SK-MEL-5 (cell line): Measurements from ENCODE around the gene ABCA12. TPM values are rescaled to one million over a fixed set of nuclear protein-coding genes. Genes with fewer than 3 reads are reported as not detected.

Experiments
- DNase-seq: peaks from one replicate; pipeline ENCODE4 v3.0.0-alpha.2; 2016; ENCODE audit warnings: low read depth, low spot score
- in situ Hi-C: cut with HindIII; loops from 2 replicates; pipeline ENCODE4 v1.10.0; 2016; ENCODE audit warnings: low sequenced_read_pairs, high pct_unique_total_duplicates, low pct_unique_long_range_greater_than_20kb
- total RNA-seq: library from RNA; depleted of rRNA; stranded (reverse); fragments of >200 nt; shearing (Covaris generic); gene quantifications from 2 replicates; pipeline ENCODE4 v1.2.3, GENCODE V29; 2014

The ABCA12 gene
- total RNA-seq, 1 experiment from 2014 or later = not detected

DNA sequence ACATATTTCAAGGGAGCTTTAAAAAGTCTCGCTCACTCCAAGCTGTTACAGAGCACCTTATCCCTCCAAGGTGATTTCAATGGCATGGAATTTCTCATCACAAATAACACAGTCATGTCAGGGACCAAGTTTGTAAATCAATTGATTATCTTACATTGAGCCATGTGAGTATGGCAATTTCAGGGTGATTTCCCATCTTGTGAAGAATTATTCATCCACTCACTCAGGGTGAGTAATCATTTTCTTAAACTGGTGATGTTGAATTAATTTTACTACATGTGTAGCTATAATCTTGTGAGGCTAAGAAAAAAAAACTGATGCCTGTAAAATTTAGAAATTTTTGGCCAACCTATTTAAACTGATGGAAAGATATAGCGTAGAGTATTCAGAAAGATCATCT is 3.3 kb upstream of the ABCA12 start:
- DNase-seq = no peak
- in situ Hi-C loops = no loop called here

DNA sequence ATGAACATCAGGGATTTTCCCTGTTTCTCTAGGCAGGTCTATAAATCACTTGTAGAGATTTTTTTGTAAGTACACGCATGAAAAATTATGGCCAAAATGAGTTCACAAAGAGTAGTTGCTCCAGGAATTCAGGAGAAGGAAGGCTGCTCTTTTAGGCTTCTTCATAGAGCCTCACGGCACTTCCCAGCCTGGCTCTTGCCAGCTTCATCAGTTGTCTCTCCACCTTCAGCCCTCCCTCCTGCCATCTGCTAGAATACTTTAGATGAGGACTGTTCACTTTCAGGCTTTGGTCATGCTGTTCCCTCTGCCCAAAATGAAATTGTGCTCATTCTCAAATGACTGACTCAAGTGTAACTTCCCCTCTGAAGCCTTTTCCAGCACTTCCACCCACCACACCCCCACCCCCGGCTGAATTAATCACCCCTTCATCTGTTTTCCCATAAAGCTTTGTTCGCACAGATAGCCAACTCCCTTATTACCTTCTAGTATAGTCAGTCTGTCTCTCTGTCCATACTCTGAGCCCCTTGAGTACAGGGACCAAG is 1.8 kb upstream of the ABCA12 start:
- no peak for DNase-seq
- in situ Hi-C loops = no loop called here

DNA sequence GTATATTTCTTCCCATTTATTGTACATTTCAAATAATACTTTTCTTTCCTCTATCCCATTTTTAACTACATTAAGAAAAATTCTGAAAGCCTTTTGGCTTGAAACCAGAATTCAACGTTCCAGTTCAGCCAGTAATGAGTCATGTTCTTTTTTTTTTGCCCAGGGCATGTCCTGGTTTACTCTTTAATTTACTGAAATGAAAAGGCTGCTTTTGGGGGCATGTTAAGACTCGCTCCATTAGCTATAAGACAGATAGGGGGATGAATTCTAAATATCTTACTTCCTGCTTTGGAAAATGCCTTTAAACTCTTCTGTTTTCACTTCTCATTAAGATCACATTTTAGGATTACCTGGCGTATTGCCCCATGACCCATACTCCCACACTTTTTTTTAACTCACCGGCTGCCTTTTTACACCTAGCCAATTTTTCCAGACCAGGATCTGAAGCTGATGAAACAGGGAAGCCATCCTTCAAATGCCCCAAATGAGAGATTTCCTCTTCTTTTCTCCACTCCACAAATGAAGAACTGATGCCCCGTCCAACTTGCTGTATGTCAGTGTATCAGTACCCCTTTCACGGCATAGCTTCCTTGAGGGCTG is 585 bp downstream of the ABCA12 start:
- in situ Hi-C loops = no loop called here
- DNase-seq = no peak

DNA sequence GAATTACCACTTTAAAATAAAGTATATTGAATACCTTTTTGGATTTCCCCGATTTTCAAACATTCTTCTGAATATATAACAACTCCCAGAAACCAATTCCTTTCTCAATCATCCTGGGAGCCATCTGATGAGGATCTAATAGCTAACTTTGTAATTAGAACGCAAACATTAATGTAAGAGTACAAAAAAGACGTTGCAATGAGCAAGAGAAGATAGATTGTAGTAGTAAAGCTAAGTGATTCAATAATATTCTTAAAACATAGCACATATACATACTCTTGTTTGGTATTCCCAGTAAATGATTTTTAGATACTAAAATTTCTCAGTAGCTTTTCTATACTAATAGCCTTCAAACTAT is 1.1 kb downstream of the ABCA12 start:
- in situ Hi-C loops = no loop called here
- no peak for DNase-seq

DNA sequence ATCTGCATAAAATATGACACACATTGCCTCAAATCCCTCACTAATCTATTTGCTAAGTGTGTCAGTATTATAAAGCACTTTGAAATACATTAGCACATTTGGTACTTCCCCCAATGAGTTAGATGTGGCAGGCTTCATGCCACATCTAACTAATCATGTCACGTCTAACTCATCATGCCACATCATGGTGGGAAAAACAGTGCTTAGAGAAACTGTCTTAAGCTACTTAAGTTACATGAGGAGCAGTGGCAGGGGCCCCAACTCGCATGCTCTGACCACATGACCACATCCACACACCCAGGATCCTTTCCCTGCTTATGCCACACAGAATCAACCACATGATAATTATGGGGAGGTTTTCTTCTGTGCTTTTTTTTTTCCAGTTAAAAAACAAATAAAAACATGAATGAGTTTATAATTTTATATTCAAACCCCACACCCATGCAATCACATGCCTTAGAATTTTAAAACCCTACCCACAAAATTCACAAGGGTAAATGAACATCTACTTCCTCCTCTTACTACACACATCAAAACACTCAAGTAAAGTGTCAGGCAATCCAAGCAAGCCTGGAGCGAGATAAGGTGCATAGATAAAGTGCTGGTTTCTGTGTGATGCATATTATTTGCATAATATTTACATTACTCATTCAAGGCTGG is 1.6 kb downstream of the ABCA12 start:
- DNase-seq = no peak
- in situ Hi-C loops = no loop called here

DNA sequence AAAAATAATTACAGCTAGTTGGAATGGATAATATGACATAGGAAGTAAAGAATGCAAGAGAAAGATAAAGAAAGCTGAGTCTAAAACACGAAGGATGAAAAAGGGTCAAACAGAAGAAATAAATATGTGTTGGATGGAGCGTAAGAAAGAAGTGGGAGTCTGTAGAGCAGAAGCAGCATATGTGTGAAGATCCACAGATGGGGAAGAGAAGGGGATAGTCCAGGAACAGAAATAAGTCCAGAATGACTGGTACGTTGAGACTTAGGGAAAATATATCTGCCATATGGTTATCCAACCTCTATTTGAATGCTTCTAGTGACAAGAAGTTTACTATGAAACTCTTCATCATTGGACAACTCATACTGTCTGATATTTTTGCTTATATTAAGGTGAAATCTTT is 18.0 kb downstream of the ABCA12 start:
- in situ Hi-C loops = no loop called here
- no peak for DNase-seq

DNA sequence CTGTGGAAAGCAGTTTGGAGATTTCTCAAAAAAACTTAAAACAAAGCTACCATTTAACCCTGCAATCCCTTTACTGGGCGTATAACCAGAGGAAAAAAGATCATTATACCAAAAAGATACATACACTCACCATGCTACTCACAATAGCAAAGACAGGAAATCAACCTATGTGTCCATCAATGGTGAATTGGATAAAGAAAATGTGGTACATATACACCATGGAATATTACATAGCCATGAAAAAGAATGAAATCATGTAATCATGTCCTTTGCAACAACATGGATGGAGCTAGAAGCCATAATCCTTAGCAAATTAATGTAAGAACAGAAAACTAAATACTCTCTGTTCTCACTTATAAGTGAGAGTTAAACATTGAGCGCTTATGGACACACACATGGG is 18.6 kb downstream of the ABCA12 start:
- no peak for DNase-seq
- in situ Hi-C loops = no loop called here

DNA sequence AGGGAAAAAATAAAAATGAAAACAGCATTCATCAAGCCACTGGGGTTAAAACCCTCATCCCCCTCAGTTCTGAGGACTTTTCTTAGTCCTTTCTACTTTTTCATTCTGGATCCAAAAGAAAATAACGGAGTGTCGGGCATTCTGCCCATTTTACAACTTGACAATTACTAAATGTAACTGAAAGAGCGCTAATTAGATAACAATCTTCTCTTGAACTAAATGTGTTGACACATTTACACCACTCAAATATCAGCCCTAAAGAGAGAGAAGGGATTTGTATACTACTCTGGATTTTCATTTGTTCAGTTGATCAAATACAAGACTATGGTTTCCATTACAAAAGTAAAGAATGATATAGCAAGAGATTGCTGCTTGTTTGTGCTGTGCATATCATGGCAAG is 27.5 kb downstream of the ABCA12 start:
- in situ Hi-C loops = no loop called here
- no peak for DNase-seq

DNA sequence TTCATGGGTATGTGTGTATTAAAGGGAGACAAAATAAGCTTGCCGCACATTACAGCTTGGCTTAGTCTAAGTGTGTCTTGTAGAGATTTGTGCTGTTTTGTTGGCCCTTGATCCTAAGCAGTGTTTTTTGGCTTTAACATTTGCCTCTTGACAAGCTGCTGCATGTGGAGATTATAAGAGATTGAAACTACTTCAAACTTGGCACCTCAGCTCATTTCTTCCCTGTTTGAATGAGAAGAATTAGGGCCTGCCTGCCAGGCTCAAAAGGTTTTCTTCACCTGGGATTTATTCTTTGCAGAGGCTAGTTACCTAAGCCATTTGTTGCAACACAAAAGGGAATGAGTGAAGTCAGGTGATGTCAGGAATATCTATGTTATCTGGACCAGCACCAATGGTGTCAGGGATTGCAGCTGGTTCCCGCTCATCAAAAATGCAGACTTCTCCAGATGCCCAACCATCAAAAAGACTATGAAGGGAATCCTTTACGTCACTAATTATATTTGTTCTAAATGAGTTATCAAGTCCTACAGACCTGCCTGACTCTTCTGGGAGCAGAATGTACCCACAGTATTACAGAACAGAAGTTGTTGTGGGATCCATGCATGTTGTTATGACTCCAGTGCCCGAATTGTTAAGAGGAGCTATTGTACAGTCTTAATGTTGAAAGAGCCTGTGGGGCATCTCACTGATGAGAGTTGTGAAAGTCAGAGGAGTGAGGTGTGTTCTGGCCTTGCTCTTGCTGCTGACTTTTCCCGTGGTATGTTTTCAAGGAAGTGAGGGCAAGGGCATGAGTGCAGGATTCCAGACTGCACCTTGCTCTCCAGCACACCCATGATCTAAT is 31.0 kb downstream of the ABCA12 start:
- DNase-seq = no peak
- in situ Hi-C loops = no loop called here

DNA sequence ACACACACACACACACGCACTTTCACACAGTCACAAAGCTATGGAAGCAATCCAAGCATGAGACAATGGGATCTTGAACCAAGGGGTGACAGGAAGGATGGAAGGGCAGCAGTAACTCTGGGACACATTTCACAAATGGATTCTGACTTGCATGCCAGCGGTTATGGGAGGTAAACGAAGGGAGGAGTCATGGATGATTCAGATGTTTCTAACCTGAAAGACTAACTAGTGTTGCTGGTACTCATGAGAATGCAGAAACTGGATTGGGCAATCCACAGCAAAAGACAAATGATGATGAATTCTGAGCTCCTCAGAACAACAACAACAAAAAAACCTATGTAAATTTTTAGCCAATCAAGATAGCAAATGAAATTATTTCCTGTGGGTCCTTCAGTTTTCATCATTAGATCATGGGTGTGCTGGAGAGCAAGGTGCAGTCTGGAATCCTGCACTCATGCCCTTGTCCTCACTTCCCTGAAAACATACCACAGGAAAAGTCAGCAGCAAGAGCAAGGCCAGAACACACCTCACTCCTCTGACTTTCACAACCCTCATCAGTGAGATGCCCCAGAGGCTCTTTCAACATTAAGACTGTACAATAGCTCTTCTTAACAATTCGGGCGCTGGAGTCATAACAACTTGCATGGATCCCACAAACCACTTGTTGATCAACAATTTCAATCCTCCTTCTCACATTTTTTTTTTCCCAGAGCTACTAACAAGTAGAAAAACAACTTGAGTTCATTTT is 32.6 kb downstream of the ABCA12 start:
- DNase-seq = no peak
- in situ Hi-C loops = no loop called here

DNA sequence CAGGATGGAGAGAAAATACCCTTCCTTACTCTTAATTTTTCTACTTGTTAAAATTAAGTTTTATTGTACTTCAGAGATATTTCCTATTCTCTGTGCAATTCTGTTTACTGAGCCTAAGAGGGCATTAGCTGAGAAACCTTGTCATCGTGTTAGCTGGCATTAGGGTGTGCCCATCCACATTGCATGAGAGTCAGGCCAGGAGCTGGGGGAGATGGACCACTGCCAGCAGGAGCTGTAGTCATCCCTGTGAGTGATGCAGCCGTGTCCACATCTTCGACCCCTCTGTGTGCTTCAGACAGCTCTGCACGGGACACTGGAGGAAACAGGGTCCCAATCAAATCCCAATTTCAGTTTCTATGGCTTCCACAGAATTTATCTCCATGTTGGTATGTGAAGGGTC is 34.2 kb downstream of the ABCA12 start:
- in situ Hi-C loops = no loop called here
- DNase-seq = no peak

DNA sequence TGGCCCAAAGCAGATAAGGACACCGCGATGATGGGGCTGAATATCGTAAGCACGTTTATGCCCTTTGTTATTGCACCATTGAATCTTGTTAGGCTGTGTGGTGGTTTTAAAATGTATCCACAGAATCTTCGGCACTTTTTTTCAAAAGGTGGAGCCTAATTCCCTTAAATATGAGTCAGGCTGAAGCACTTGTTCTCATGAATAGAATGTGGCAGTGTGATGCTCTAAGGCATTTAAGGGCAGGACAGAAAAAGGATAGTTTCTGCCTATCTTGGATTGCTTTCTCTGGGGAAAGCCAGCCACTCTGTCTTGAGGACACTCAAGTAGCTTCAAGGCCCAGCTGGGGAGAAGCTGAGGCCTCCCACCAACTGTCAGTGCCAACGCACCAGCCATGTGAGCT is 39.6 kb downstream of the ABCA12 start:
- in situ Hi-C loops = no loop called here
- no peak for DNase-seq

DNA sequence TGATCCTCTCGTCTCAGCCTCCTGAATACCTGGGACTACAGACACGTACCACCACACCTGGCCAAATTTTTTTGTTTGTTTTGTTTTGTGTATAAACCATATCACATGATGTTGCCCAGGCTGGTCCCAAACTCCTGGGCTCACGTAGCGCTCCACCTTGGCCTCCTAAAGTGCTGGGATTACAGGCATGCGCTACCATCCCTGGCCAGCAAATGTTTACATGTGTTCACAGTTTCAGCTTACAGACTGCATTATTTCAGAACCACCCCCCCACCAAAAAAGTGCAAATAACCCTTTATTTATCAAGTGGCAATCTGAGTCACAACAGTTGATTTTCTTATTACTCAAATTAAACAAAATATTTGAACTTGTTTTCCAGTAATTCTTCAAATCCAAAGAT is 54.3 kb downstream of the ABCA12 start:
- in situ Hi-C loops = no loop called here
- no peak for DNase-seq

DNA sequence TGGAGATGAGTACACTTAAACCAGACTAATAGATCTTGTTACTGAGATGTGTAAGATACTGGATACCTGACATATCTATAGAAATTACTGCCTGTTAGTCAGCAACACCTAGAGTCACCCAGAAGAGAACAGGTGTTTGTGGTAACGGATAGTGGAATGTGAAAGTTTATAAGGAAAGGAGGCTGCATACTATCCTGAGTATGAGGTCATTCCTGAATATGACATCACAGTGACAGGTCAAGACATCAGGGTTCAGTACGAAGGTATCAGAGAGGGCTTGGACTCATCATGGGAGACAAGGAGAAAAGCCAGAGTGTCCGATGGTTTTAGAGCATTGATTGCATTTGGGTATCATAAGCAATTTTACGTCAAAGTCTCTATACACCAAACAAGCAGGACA is 55.3 kb downstream of the ABCA12 start:
- in situ Hi-C loops = no loop called here
- no peak for DNase-seq

DNA sequence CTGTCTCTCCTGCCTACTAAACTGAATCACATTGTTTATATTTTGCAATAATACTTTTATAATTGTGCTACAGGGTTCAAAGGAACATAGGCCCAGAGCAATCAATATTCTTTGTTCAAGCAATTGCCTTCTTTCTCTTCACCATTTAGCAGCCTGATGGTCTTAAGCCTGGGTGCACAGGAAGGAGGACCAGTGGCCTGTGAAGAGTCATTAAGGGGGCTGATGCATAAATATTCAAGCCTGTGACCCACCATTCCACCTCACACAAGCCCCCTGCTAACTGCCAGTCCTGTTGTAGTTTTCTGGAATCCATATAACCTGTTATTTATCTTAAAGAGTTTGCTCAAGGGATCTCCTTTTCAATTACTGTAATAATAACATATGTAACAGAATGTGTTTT is 56.0 kb downstream of the ABCA12 start:
- DNase-seq = no peak
- in situ Hi-C loops = no loop called here

DNA sequence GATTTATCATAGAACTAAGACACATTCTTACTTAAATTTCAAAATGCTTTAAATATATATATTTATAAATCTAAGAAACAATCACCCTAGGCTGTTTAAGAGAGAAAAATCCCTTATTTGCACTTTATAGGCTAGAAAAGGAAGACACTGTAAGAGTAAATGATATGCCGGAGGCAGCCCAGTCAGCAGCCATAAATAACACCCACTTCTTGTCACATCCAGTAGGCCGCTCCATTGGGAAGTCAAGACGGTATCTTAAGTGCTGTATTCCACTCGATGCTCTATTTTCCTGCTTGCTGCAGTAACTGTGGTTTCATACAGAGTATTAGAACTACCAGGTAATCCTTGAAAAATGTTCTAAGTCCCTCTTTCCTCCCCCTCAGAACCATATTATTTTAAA is 57.9 kb downstream of the ABCA12 start:
- DNase-seq = no peak
- in situ Hi-C loops = no loop called here

DNA sequence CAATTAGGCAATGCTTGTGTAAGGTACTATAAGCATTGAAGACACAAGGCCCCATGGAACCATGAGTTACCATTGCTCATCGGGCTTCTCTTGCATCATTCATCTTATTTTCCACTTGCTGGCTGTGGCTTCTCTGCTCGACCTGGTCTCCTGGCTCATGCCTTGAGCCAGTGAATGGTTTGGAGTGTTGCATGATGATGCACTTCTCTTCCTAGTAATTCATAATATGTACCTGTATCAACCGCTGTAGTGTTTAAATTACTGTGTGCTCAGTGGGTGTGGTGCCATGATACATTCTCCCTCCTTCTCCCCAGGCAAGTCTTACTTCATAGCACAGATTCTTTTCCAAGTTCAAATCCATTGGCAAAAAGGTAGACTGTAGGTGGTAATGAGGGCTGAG is 66.8 kb downstream of the ABCA12 start:
- DNase-seq = no peak

DNA sequence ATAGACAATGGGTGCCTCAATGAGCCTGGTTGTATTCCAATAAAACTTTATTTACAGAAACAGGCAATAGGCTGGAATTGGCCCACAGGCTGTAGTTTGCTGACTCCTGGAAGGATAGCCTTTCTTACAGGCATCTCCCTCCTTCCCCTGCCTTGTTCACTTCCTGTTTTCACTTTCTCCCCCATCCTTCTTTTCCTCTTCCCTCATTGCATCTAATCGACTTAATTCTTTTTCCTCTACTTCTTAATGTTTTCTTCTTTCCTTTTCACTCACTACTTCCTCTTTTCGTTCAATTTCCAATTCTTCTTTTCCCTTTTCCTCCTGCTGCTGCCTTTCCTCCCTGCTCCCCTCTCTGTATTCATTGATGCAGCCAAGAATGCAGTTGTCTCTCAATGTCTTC is 70.0 kb downstream of the ABCA12 start:
- no peak for DNase-seq
- in situ Hi-C loops = no loop called here

More for the DNA sequence above, 66.8 kb downstream of the ABCA12 start:
- in situ Hi-C loops = no loop called here
